BLaER1 treated with 17β-estradiol and CSF1 and Interleukin-3, amounts not matched to agents 10 nM and 100 nM (cell line): ENCODE data around the gene MFAP2.

Experiments
- H3K27ac ChIP-seq, 11 experiments: shearing (Covaris generic); formaldehyde crosslinking; 2 replicates each; pipeline ENCODE4 v1.8.1; 2022
- H3K27me3 ChIP-seq, 11 experiments: shearing (Covaris generic); formaldehyde crosslinking; 2 replicates each; pipeline ENCODE4 v1.8.1; 2022
- H3K36me3 ChIP-seq, 11 experiments: shearing (Covaris generic); formaldehyde crosslinking; 2 replicates each; pipeline ENCODE4 v1.8.1; 2022
- H3K4me1 ChIP-seq, 10 experiments: shearing (Covaris generic); formaldehyde crosslinking; 2 replicates each; pipeline ENCODE4 v1.8.1; 2022
- H3K4me2 ChIP-seq, 11 experiments: shearing (Covaris generic); formaldehyde crosslinking; 2 replicates each; pipeline ENCODE4 v1.8.1; 2022
- H3K4me3 ChIP-seq, 10 experiments: shearing (Covaris generic); formaldehyde crosslinking; 2 replicates each; pipeline ENCODE4 v1.8.1; 2022
- H3K9ac ChIP-seq, 11 experiments: shearing (Covaris generic); formaldehyde crosslinking; 2 replicates each; pipeline ENCODE4 v1.8.1; 2022
- H3K9me3 ChIP-seq, 11 experiments: shearing (Covaris generic); formaldehyde crosslinking; replicated peaks in 1 of 11; 2 replicates each; pipeline ENCODE4 v1.8.1; 2022
- H4K20me1 ChIP-seq, 11 experiments: shearing (Covaris generic); formaldehyde crosslinking; 2 replicates each; pipeline ENCODE4 v1.8.1; 2022
- Cebpa-rat ChIP-seq, 11 experiments: shearing (Covaris generic); IDR thresholded peaks; 2 replicates each; pipeline ENCODE4 v1.8.1; 2022

Gene MFAP2

GRCh38 chr1:17021896-17022295, 41.5 kb upstream of the MFAP2 start:
- Histone ChIP-seq H3K9ac (no peak overlapping the region), H3K9me3 (no peaks in the 10 kb centered on the region), H3K27ac (no peak overlapping the region), H3K4me2 (no peak overlapping the region), H3K4me3 (no peak overlapping the region), H3K36me3 (peaks cover 89 to 100% (median 96%) of the 10 kb centered on the region in 11 experiments), H3K4me1 (peaks cover 12 to 43% (median 20%) of the 10 kb centered on the region in 10 experiments; a peak in 17 of 20 replicates), H4K20me1 (peaks cover 12 to 85% (median 51%) of the 10 kb centered on the region in 11 experiments; a peak in 20 of 22 replicates), H3K27me3 (no peaks in the 10 kb centered on the region)
- TF ChIP-seq Cebpa-rat (IDR thresholded peaks at IDR 0.05), result no peak

GRCh38 chr1:17020502-17020901, 40.1 kb upstream of the MFAP2 start:
- no peak for TF ChIP-seq Cebpa-rat (IDR thresholded peaks at IDR 0.05)
- no peaks in the 10 kb centered on the region for H3K9me3 ChIP-seq
- H3K4me3 ChIP-seq, result no peak overlapping the region
- no peak overlapping the region for H3K9ac ChIP-seq
- no peak overlapping the region for H3K4me2 ChIP-seq
- no peaks in the 10 kb centered on the region for H3K27me3 ChIP-seq
- H4K20me1 ChIP-seq, result peaks cover 12 to 83% (median 49%) of the 10 kb centered on the region in 11 experiments; a peak in 20 of 22 replicates
- H3K27ac ChIP-seq, result no peak overlapping the region
- H3K4me1 ChIP-seq, result peaks cover 12 to 34% (median 20%) of the 10 kb centered on the region in 10 experiments; a peak in 17 of 20 replicates
- peaks cover 75 to 88% (median 82%) of the 10 kb centered on the region in 11 experiments for H3K36me3 ChIP-seq

- H3K4me3 ChIP-seq, result no peak overlapping the region
- H3K9me3 ChIP-seq, result no peaks in the 10 kb centered on the region
- no peak for TF ChIP-seq Cebpa-rat (IDR thresholded peaks at IDR 0.05)
- H4K20me1 ChIP-seq, result peaks cover 4 to 67% (median 35%) of the 10 kb centered on the region in 11 experiments; a peak in 16 of 22 replicates
- H3K27me3 ChIP-seq, result no peaks in the 10 kb centered on the region
- H3K36me3 ChIP-seq, result peaks cover 59 to 72% (median 66%) of the 10 kb centered on the region in 11 experiments
- H3K4me2 ChIP-seq, result no peak overlapping the region
- no peak overlapping the region for H3K9ac ChIP-seq
- H3K4me1 ChIP-seq, result peaks cover 15 to 33% (median 26%) of the 10 kb centered on the region in 10 experiments
- no peak overlapping the region for H3K27ac ChIP-seq
Observed at GRCh38 chr1:17018849-17019248, 38.4 kb upstream of the MFAP2 start.

GRCh38 chr1:17017435-17017834, 37.0 kb upstream of the MFAP2 start:
- Histone ChIP-seq H3K27me3 (no peaks in the 10 kb centered on the region), H3K4me2 (no peak overlapping the region), H4K20me1 (peaks cover 0 to 58% (median 24%) of the 10 kb centered on the region in 11 experiments; a peak in 14 of 22 replicates), H3K27ac (no peak overlapping the region), H3K9me3 (no peaks in the 10 kb centered on the region), H3K4me3 (no peak overlapping the region), H3K4me1 (peaks cover 25 to 32% (median 29%) of the 10 kb centered on the region in 10 experiments), H3K36me3 (peaks cover 46 to 58% (median 52%) of the 10 kb centered on the region in 11 experiments), H3K9ac (no peak overlapping the region)
- no peak for TF ChIP-seq Cebpa-rat (IDR thresholded peaks at IDR 0.05)

- Histone ChIP-seq H3K27ac (no peak overlapping the region), H3K27me3 (no peaks in the 10 kb centered on the region), H3K9ac (no peak overlapping the region), H4K20me1 (peaks cover 0 to 46% (median 17%) of the 10 kb centered on the region in 11 experiments; a peak in 15 of 22 replicates), H3K36me3 (peaks cover 34 to 46% (median 41%) of the 10 kb centered on the region in 11 experiments), H3K4me3 (no peak overlapping the region), H3K4me1 (peaks cover 32 to 37% (median 35%) of the 10 kb centered on the region in 10 experiments), H3K9me3 (no peaks in the 10 kb centered on the region), H3K4me2 (no peak overlapping the region)
- no peak for TF ChIP-seq Cebpa-rat (IDR thresholded peaks at IDR 0.05)
Observed at GRCh38 chr1:17016317-17016661, 35.9 kb upstream of the MFAP2 start.

GRCh38 chr1:17014671-17015567, 34.5 kb upstream of the MFAP2 start:
- Histone ChIP-seq H3K9me3 (no peaks in the 10 kb centered on the region), H4K20me1 (peaks cover 7 to 45% (median 14%) of the 10 kb centered on the region in 11 experiments; a peak in 17 of 22 replicates), H3K4me2 (peak overlapping the region; percentile 70 to 100 (median 98)), H3K27ac (peak overlapping the region in 7 of 11 experiments; percentile 24 to 74 (median 53); a peak in 11 of 22 replicates), H3K27me3 (no peaks in the 10 kb centered on the region), H3K4me1 (peaks cover 45 to 50% (median 47%) of the 10 kb centered on the region in 10 experiments), H3K4me3 (0 out of 20 replicates have a peak overlapping the region, but pooled peaks of 1 of the 10 experiments have one; percentile 28), H3K36me3 (peaks cover 20 to 32% (median 27%) of the 10 kb centered on the region in 11 experiments), H3K9ac (peak overlapping the region in 6 of 11 experiments; percentile 7 to 60 (median 16); a peak in 10 of 22 replicates)
- TF ChIP-seq Cebpa-rat (IDR thresholded peaks at IDR 0.05), result no peak

GRCh38 chr1:17013491-17014320, 33.3 kb upstream of the MFAP2 start:
- peak overlapping the region in 2 of 10 experiments; percentile 10 to 28; a peak in 1 of 20 replicates for H3K4me3 ChIP-seq
- no peak for TF ChIP-seq Cebpa-rat (IDR thresholded peaks at IDR 0.05)
- H3K27me3 ChIP-seq, result no peaks in the 10 kb centered on the region
- no peaks in the 10 kb centered on the region for H3K9me3 ChIP-seq
- H3K9ac ChIP-seq, result peak overlapping the region in 8 of 11 experiments; percentile 7 to 60 (median 12); a peak in 12 of 22 replicates
- peak overlapping the region in 7 of 11 experiments; percentile 24 to 74 (median 53); a peak in 12 of 22 replicates for H3K27ac ChIP-seq
- peak overlapping the region; percentile 70 to 100 (median 98) for H3K4me2 ChIP-seq
- H4K20me1 ChIP-seq, result peaks cover 11 to 48% (median 23%) of the 10 kb centered on the region in 11 experiments; a peak in 21 of 22 replicates
- H3K36me3 ChIP-seq, result peaks cover 8 to 20% (median 15%) of the 10 kb centered on the region in 11 experiments; a peak in 21 of 22 replicates
- H3K4me1 ChIP-seq, result peaks cover 57 to 62% (median 60%) of the 10 kb centered on the region in 10 experiments

- Histone ChIP-seq H3K27me3 (no peaks in the 10 kb centered on the region), H3K4me1 (peaks cover 57 to 70% (median 67%) of the 10 kb centered on the region in 10 experiments), H3K36me3 (peaks cover under 1 to 19% (median 7%) of the 10 kb centered on the region in 11 experiments; a peak in 20 of 22 replicates), H3K27ac (peak overlapping the region in 5 of 11 experiments; percentile 53 to 74 (median 58); a peak in 9 of 22 replicates), H3K9ac (0 out of 22 replicates have a peak overlapping the region, but pooled peaks of 1 of the 11 experiments have one; percentile 53), H3K9me3 (no peaks in the 10 kb centered on the region), H3K4me3 (no peak overlapping the region), H3K4me2 (peak overlapping the region; percentile 70 to 100 (median 98)), H4K20me1 (peaks cover 15 to 48% (median 30%) of the 10 kb centered on the region in 11 experiments; a peak in 21 of 22 replicates)
- TF ChIP-seq Cebpa-rat (IDR thresholded peaks at IDR 0.05), result no peak
Observed at GRCh38 chr1:17012775-17013490, 32.5 kb upstream of the MFAP2 start.
